Aorta (tissue), 4 donors: Measurements from ENCODE around the gene SNX30. TPM values are rescaled to one million over a fixed set of nuclear protein-coding genes. Genes with fewer than 3 reads are reported as not detected.

Source experiments
- polyA plus RNA-seq, 2 donors: library from polyadenylated mRNA; stranded (reverse); fragments of 200-250 nt; gene quantifications; one replicate each; pipeline ENCODE4 v1.2.3, GENCODE V29; 2013
- total RNA-seq, 2 donors: library from RNA; stranded (reverse); fragmentation: NEBNext Ultra II Directional; extraction: Animal tissue kit (Norgen Biotek cat#: 25700); gene quantifications; one replicate each; pipeline ENCODE4 v1.2.1, GENCODE V29; 2021
- donor health status: healthy with polysubstance abuse.
- donor health status: Bipolar disorder and iron deficiency.
- donor health status: DM: no; HTN: no; CAD: no.
- donor health status: DM: yes; HTN: yes; CAD: no.

Gene SNX30
- total and polyA plus RNA-seq, 4 donors = 2.8 to 11.3 (median 6.7) TPM

Other genes with a start within 250 kb of the SNX30 start
- gene INIP, start 32.6 kb upstream of the SNX30 start, total RNA-seq = 10 to 100 TPM; 14.1 to 19.9 TPM
- 10 to 100 TPM in 1 of 2 donors, 1 to 10 TPM in 1; 6.4 to 11.5 TPM for gene INIP, start 32.6 kb upstream of the SNX30 start, polyA plus RNA-seq
- under 1 TPM in 1 of 2 donors, not detected in 1; 0.18 TPM for gene SLC46A2, start 140.1 kb downstream of the SNX30 start, total RNA-seq
- not detected for gene SLC46A2, start 140.1 kb downstream of the SNX30 start, polyA plus RNA-seq